ENCODE results near the gene RABAC1.

Gene RABAC1

DNA sequence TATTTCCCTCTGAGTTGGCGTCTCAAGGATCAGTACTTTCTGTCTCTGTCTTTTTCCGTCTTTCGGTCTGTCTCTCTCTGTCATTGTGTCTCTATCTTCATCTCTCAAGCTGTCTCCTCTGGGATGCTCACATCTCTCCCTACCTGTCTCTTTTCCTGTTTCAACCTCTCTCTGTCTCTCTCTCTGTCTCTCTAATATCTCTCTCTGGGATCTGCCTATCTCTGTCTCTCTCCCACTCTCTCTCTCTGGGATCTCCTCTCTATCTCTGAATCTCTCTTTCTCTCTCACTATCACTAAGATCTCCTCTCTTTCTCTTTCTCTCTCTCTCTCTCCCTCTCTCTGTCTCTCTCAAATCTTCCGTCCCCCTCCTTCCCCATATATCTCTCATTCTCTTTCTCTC is 30.9 kb upstream of the RABAC1 start:
- DNase-seq (ENCODE audit: low read depth in 2 of 2, low spot score in 1 of 2): no peak

DNA sequence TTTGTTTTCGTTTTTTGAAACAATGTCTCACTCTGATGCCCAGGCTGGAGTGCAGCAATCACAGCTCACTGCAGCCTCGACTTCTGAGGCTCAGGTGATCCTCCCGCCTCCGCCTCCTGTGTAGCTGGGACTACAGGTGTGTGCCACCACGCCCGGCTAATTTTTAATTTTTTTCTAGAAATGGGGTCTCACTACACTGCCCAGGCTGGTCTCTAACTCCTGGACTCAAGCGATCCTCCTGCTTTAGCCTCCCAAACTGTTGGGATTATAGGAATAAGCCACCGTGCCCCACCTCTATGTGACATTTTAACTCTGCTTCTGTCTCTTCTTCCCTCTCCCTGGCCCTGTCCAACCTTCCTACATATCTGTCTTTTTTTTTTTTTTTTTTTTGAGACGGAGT is 29.8 kb upstream of the RABAC1 start:
- no peak for DNase-seq (ENCODE audit: low read depth in 2 of 2, low spot score in 1 of 2)

DNA sequence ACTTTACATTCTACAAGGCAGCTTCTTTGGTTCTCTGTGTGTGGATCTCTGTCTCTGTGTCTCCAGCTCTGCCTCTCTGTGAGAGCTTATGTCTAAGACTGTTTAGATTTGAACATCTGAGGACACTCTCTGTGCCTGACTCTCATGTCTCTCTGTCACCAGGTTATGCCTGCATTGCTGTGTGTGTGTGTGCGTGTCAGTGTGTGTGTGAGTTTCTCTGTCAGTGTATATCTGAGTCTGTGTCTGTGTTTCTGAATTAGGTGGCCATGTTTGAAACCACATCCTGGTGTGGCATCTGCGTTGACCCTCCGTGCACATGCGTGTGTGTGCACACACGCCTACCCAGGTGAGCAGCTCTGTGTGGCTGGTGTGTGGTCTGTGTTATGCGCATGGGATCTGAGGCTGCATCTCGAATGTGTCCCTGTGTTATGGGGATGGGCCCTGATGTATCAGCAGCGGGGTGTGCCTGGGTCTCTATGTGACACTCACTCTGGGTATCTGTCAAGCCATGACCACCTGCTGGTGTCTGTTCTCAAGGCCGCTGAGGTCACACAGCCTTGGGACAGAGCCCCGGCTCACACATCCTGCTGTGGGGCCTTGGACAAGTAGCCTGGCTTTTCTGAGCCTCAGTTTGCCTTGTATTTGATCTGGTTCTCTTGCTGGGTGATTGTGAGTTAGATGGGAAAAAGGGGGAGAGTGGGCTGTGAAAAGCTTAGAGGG is 28.2 kb upstream of the RABAC1 start:
- DNase-seq (ENCODE audit: low read depth in 2 of 2, low spot score in 1 of 2): no peak

DNA sequence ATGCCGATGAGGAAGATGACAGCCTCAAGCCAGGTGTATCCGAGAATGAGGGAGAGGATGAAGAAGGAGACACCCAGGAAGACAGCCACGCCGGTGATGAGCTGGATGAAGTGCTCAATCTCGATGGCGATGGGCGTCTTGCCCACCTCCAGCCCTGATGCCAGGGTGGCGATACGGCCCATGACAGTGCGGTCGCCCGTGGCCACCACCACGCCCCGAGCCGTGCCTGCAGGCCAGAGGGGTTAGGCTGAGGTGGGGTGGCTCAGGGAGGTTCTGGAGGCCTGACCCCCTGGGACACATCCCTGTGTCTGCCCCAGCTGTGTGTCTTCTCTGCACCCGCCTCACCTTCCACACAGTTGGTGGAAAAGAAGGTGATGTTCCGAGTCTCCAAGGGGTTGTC is 25.8 kb upstream of the RABAC1 start:
- no peak for DNase-seq (ENCODE audit: low read depth in 2 of 2, low spot score in 1 of 2)

DNA sequence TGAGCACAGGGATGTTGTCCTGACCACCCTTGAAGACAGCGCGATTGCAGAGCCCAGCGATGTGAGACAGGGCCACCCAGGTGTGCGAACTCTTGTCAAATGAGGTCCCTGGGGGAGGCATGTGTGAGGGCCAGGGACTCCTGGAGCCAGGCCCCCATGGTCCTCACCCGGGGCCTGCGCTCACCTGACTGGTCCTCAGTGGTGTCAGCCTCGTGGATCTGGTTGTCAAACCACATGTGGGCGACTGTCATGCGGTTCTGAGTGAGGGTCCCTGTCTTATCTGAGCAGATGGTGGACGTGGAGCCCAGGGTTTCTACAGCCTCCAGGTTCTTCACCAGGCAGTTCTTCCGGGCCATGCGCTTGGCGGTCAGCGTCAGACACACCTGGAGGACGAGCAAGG is 22.6 kb upstream of the RABAC1 start:
- no peak for DNase-seq (ENCODE audit: low read depth in 2 of 2, low spot score in 1 of 2)

DNA sequence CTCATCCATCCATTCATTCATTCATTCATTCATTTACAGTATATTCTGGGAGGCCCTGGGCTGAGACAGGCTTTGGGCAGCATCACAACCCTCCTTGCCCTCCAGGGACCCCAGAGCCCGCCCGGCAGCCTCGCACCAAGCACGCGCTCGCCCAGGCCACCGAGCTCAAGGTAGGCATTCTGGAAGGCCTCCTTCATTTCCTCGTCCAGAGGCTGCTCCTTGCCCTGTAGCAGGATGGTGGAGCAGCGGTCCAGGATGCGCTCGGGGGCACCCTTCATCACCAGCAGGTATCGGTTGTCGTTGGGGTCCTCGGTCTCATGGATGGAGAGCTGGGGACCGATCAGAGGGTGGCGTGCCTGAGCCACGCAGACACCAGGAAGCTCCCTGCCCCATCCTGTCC is 19.3 kb upstream of the RABAC1 start:
- DNase-seq (ENCODE audit: low read depth in 2 of 2, low spot score in 1 of 2): no peak

DNA sequence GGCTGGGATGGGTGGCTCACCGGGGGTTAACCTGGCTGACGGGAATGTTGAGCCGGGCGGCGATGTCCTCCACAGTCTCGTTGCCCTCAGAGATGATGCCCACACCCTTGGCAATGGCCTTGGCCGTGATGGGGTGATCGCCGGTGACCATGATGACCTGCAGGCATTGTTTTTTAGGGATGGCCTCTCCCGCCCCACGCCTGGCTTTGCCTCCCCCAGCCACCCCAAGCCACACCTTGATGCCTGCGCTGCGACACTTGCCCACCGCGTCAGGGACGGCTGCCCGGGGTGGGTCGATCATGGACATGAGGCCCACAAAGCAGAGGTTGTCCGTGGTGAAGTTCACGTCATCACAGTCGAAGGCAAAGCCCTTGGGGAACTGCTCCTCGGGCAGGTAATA is 18.8 kb upstream of the RABAC1 start:
- no peak for DNase-seq (ENCODE audit: low read depth in 2 of 2, low spot score in 1 of 2)

DNA sequence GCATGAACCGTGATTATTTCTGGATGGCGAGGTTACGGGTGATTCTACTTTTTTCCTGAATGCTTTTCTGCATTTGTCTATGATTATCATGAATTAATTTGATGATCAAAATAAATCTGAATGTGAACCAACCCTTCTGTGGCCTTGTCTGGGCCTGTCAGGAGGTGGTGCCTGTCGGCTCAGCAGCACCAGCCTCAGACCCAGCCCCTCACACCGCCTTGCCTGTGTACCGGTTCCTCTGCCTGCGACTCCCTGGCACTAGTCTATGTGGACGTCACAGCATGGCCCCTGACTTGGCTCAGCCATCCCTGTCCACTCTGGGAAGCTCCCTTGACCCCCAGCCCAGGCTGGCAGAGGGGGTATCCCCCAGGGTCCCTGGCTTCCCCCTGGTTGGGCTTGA is 15.5 kb upstream of the RABAC1 start:
- DNase-seq (ENCODE audit: low read depth in 2 of 2, low spot score in 1 of 2): no peak

DNA sequence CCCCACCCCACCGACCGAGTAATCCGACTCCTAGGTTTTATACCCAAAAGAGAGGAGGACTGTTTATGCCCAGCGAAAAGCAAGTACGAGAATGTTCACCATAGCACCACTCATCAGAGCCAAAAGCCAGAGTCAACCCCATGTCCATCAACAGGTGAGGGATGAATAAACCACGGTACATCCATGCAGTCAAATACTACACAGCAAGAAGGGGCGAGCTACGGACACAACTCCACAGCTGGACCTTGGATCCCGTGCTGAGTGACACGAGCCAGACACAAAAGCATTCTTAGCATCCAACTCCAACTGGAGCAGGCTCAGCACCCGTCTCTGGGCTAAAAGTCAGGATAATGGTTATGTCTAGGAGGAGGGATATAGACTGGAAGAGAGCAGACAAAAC is 12.2 kb upstream of the RABAC1 start:
- DNase-seq (ENCODE audit: low read depth in 2 of 2, low spot score in 1 of 2): no peak

DNA sequence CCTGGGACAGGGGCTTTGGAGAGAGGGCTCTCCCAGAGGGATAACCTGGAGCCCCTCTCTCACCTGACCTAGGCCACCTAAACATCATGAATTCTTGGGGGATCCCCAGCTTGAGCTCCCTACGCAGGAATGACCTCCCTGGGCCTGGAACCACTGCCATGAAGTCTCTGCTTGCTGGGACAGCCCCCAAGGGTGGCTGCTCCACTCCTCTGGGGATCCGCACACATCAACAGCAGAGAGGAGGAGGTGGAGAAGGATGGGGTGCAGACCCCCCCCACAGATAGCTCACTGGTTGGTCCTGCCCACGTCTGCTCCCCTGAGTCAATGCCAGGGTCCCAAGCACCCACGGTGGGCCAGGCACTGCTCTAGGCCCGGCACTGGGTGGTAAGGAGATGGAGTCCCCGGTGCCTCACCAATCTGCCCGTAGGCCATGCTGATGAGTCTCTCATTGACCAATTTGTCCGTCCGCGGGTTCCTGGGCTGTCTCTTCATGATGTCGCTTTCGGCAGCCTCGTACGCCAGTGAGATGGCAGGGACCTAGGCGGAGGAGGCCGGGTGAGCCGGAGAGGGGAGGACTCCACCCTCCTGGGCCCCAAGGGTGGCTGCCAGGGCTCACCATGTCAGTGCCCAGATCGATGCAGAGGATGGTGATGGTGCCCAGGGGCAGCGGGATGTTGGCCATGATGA is 10.8 kb upstream of the RABAC1 start:
- DNase-seq (ENCODE audit: low read depth in 2 of 2, low spot score in 1 of 2): no peak

DNA sequence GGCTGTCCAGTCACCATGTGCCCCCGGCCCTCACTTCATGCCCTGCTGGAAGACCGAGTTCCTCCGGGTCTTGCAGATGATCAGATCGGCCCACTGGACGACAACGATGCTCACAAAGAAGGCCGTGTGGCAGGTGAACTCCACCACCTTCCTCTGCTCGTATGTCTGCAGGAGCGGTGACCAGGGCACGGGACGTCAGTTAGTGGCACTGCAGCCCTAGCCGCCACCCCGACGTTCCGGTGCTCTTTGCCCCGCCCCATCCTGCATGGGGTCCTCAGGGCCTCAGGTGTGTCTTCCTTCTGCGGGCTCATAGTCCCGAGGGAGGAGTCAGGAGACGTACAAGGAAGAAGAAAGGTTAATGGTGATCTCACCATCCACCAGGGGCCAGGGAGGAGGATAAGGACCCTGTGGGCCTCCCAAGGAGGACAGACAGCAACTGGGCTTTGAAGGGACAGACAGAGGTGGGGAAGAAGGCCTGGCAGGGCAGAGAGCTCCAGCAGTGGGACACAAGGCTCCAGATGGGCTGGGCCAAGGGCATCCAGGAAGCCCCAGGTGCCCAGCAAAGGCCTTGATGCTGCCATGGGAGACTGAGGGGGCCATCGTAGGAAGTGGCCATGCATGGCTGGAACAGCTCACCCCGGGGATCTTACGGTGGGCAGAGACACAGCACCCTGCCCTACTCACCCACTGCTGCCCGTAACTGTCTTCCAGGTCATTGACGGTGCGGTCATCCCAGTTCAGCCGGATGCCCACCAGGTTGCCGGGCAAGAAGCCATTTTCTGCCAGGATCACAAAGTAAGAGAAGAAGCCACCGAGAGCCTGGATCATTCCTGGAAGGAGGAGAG is 9.9 kb upstream of the RABAC1 start:
- no peak for DNase-seq (ENCODE audit: low read depth in 2 of 2, low spot score in 1 of 2)

DNA sequence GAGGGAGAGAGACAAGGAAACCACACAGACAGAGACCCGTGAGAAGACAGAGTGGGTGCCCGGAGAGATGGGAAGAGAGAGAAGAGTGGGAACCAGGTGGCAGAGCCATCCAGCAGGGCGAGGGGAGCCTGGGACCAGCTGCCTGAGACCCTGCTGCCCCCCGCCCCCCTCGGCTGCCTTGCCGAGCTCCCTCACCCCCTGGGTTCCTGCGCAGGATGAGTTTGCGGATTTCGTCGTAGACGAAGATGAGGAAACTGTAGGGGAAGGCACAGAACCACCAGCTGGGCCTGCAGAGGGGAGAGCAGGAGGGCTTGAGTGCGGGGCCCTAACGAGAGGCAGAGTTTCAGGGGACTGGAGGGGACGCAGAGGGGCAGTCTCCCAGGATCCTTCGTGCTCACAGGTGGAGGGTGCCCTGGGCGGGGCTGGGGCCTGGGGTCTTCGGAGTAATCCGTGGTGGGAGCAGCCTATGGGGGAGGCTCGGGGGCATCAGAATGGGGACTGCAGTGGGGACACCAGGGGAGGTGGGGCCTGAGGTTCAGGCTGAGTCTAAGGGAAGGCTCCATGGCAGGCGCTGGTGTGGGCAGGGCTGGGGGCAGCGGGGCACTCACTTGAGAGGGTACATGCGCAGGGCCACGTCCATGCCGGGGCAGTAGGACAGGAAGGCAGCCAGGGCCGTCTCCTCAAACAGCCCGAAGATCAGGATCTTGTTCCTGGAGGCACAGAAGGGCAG is 8.1 kb upstream of the RABAC1 start:
- DNase-seq (ENCODE audit: low read depth in 2 of 2, low spot score in 1 of 2): no peak

DNA sequence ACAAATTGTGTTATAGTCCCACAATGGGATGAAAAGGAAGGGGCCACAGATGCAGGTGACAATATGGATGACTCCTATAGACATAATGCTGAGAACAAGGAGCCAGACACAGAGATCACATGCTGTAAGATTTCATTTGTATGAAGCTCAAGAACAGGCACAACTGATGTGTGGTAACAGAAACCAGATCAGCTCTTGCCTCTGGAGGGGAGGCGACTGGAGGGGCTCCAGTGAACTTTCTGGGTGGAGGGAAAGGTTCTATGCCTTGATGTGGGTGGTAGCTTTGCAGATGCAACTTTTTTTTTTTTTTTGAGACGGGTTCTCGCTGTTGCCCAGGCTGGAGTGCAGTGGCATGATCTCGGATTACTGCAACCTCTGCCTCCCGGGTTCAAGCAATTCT is 6.0 kb upstream of the RABAC1 start:
- DNase-seq (ENCODE audit: low read depth in 2 of 2, low spot score in 1 of 2): no peak

DNA sequence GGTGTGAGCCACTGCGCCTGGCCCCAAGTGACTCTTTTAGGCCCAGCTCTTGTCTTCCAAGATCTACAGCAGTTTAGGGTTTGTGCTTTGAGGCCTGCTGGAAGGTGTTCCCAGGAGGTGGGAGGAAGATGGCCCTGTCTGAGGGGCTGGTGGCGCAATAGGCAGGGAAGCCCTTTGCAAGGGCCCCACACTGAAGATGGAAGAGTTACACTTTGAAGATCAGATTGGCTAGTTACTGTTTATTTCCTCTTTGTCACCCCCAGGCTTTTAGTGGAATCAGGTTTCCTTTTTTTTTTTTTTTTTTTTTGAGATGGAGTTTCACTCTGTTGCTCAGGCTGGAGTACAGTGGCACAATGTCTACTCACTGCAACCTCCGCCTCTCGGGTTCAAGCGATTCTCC is 1.9 kb upstream of the RABAC1 start:
- DNase-seq (ENCODE audit: low read depth in 2 of 2, low spot score in 1 of 2): no peak

DNA sequence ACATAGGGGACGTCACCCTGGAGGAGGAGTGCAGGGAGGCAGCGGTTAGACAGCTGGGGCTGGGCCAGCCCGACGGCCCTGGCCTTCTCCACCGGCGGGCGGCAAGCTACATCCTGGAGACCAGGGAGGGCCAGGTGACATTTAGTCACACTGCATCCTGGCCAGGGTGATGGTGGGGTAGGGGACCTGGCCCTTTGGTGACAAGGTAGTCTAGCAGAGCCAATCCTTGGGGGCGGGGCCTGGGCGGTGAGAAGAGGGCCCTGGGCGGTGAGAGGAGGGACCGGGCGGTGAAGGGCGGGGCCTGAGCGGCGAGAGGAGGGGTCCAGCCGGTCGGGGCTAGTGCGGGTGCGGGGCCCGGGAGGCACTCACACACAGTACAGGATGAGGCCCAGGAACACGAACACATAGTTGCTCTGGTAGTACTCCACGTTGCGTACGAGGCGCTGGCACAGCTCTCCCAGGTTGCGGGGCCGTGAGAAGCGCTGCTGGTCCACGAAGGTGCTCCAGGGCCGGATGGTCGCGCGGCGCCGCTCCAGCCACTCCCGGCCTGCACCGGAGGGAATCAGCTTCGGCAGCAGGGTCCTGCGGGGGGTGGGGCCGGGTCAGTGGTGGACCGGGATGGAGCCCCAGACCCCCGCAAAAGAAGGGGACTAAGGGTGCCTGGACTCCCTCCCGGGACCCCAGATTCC is 610 bp downstream of the RABAC1 start:
- peak; percentile 58 to 66 for DNase-seq (ENCODE audit: low read depth in 2 of 2, low spot score in 1 of 2)

DNA sequence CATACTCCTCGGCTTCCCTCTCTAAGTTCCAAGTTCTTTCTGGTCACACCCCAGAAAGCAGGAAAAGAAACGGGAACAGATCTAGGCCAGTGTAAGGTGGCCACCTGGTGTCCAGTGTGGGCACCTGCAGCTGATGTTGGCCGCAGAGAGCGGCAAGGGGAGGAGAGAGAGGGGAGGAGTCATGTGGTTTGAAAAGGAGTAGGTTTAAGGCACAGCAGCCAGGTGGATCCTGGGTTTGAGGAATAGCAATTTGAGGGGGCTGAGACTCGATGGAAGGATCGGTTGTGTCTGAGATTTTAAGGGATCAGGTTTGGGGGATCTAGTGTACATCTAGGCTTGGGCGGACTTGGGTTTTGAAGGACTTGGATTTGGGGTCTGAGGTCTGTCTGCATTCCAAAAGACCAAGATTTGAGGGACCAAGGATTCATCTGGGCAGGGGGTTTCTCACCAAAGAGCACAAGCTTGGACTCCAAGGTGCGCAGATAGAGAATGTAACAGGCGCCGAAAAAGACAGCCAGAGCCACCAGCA is 1.2 kb downstream of the RABAC1 start:
- no peak for DNase-seq (ENCODE audit: low read depth in 2 of 2, low spot score in 1 of 2)

DNA sequence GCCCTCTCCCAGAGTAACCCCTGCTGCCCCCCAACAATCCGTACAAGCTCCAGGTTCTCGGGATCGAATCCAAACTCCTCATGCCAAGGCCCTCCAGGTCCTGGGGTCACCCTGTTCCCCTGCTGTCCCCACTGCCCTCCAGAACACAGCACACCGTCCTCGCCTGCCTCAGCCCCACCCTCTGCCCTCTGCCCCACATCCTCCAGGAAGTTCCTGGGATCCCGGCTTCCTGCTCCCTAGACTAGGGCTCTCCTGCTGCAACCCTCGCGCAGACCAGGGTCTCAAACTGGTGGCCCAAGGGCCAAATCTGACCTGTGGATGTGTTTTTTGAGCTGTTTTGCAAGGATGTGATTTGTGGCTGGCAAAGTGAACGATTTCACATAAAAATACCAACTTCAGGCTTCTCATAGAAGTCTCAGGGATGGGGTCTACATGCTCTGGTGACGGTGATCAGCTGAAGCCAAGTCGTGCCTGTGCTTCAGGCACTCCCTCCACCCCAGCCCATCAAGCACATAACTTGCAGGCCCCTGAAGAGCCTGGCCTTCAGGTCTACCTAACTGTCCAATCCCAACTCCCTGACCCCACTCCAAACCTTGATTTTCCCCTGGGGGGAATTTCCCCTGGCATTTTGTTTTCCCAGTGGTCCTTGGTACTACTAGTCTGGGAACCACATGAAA is 1.8 kb downstream of the RABAC1 start:
- DNase-seq (ENCODE audit: low read depth in 2 of 2, low spot score in 1 of 2): no peak

DNA sequence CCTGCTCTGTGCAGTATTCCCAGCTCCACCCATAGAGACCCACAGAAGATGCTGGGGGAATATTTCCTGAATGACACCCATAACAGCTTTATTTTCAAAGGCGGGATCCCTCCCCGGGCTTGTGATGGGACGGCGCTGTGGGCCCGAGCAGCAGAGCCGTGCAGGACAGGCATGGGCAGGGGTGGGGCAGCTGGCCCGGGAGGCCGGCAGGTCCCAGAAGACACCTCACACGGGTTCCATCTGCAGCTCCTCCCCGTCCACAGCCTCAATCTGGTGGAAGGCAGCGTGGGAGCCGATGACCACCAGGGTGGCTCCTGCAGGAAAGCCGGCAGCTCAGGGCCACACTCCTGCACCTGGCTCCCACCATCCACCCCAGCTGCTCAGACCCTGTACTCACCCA is 2.5 kb downstream of the RABAC1 start:
- no peak for DNase-seq (ENCODE audit: low read depth in 2 of 2, low spot score in 1 of 2)

DNA sequence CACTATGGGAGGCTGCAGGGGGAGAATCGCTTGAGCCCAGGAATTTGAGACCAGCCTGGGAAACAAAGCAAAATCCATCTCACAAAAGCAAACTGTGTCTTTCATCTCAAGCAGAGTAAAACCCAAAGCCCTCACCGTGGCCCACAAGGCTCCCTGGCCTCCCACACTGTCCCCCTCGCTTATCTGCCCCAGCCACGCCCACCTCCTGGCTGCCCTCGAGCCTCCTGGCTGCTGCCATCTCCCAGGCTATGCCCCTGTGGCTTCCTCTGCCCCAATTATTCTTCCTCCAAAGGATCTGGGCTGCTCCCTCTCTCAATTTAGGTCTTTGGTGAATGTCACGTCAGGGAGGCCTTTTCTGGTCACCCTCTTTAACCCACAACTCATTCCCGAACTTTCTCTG is 3.6 kb downstream of the RABAC1 start:
- no peak for DNase-seq (ENCODE audit: low read depth in 2 of 2, low spot score in 1 of 2)

DNA sequence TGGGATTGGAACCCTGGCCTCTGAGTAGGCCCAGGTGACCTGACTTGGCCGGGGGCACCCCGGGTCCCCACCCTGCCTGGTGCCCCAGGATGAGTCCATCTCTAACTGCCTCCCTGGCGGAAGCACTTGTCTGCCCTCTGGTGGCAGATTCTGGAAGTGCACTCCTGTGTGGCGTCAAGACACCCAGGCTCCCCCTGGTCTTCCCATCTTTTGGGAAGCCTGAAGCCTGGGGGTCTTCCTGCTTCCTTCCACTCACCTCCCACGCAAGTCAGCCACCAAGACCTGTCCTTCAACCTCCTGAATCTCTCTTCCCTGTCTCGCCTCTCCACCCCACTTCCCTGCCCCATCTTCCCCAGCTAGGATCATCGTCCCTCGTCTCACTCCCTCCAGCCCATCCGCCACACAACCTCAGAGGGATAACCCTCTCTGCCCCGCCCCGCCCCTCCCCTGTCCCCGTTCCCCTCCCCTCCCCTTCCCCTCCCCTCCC is 7.4 kb downstream of the RABAC1 start:
- DNase-seq (ENCODE audit: low read depth in 2 of 2, low spot score in 1 of 2): peak; percentile 69 to 93
